Measurements from ENCODE around the gene TMEM121B. TPM values are rescaled to one million over a fixed set of nuclear protein-coding genes. Genes with fewer than 3 reads are reported as not detected.
"Not testable (repeated sequence)": the region's sequence is repeated elsewhere in the genome, so short reads cannot be mapped to it uniquely, and the experiment has no call there.

TMEM121B gene
- polyA plus RNA-seq, 2 donors = 0.19 to 0.33 TPM

DNA sequence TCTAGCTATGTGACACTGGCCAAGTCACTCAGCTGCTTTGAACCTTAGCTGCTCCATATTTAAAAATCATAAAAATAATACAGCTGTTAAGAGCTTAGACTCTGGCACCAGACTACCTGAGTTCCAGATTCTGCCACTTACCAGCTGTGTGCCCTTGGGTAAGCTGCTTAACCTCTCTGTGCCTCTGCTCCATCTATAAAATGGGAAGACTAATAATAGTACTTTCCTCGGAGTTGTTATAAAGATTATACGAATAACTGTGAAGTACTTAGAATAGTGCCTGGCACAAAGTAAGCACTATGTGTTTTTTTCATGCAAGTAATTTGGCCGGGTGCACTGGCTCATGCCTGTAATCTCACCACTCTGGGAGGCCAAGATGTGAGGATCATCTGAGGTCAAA lies 36.6 kb upstream of the TMEM121B start:
- H3K27ac ChIP-seq (ENCODE audit: low read depth in 2 of 2, low read length in 1 of 2) = no peak overlapping the region
- WGBS, 2 donors = 77 to 86% methylated on average over 3 of the region's 3 CpGs
- peaks cover 0 to 7% of the 10 kb centered on the region in 2 donors for H3K4me1 ChIP-seq (ENCODE audit: control insufficient read depth in 2 of 2, insufficient read depth in 2 of 2, low read length in 1 of 2)
- no peaks in the 10 kb centered on the region for H3K36me3 ChIP-seq (ENCODE audit: control insufficient read depth in 2 of 2, insufficient read depth in 2 of 2, low read length in 1 of 2)
- peak overlapping the region in 1 of 2 donors; percentile 71 for H3K4me3 ChIP-seq (ENCODE audit: low read depth in 1 of 2, low read length in 2 of 2)
- no peaks in the 10 kb centered on the region for H3K9me3 ChIP-seq (ENCODE audit: control insufficient read depth in 2 of 2, insufficient read depth in 1 of 2, low read depth in 1 of 2, low read length in 1 of 2)
- no peaks in the 10 kb centered on the region for H3K27me3 ChIP-seq (ENCODE audit: control insufficient read depth in 1 of 2, insufficient read depth in 2 of 2, low read length in 2 of 2)

DNA sequence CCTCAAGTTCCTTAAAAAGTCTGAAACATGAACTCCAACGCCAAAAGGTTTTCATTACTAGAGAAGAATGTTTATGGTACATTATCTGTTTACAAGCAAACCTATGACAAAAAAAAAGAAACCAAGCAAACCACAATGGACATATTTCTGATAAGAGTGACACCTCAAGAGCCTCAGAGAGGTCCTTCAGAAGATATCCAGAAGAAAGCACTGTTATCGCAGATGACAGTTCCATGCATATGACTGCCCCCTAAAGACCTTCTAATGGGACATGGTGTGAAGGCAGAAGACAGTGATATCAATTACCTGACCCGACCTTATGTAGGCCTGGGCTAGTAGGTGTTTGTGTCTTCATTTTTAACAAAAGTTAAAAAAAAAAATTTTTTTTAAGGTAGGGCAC lies 34.8 kb upstream of the TMEM121B start:
- WGBS, 2 donors = 83% methylated on average over 3 of the region's 3 CpGs
- no peak overlapping the region for H3K27ac ChIP-seq (ENCODE audit: low read depth in 2 of 2, low read length in 1 of 2)
- H3K27me3 ChIP-seq (ENCODE audit: control insufficient read depth in 1 of 2, insufficient read depth in 2 of 2, low read length in 2 of 2) = no peaks in the 10 kb centered on the region
- no peak overlapping the region for H3K4me3 ChIP-seq (ENCODE audit: low read depth in 1 of 2, low read length in 2 of 2)
- H3K4me1 ChIP-seq (ENCODE audit: control insufficient read depth in 2 of 2, insufficient read depth in 2 of 2, low read length in 1 of 2) = peaks cover 0 to 7% of the 10 kb centered on the region in 2 donors
- H3K36me3 ChIP-seq (ENCODE audit: control insufficient read depth in 2 of 2, insufficient read depth in 2 of 2, low read length in 1 of 2) = no peaks in the 10 kb centered on the region
- H3K9me3 ChIP-seq (ENCODE audit: control insufficient read depth in 2 of 2, insufficient read depth in 1 of 2, low read depth in 1 of 2, low read length in 1 of 2) = no peaks in the 10 kb centered on the region

DNA sequence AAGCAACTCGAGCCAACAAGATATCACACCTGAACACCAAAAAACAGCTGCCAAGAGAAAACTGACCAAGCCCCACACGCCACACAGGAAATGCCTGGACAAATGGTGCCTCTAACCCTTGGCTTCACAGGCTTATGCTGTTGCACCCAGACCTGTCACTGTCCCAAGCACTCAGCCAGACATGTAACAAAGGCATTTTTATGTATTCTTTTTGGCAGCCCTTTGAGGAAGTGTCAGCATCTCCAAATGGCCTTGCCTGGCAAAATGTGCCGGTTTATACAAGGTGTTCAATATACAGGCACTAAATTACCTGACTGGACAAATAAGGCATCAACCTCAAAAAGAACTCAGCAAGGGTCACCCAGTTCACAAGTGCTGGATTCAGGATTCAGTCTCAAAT lies 31.8 kb upstream of the TMEM121B start:
- Histone ChIP-seq H3K27me3 (ENCODE audit: control insufficient read depth in 1 of 2, insufficient read depth in 2 of 2, low read length in 2 of 2) (no peaks in the 10 kb centered on the region), H3K4me3 (ENCODE audit: low read depth in 1 of 2, low read length in 2 of 2) (no peak overlapping the region), H3K27ac (ENCODE audit: low read depth in 2 of 2, low read length in 1 of 2) (peak overlapping the region; percentile 35 to 59), H3K4me1 (ENCODE audit: control insufficient read depth in 2 of 2, insufficient read depth in 2 of 2, low read length in 1 of 2) (no peaks in the 10 kb centered on the region), H3K9me3 (ENCODE audit: control insufficient read depth in 2 of 2, insufficient read depth in 1 of 2, low read depth in 1 of 2, low read length in 1 of 2) (no peaks in the 10 kb centered on the region), H3K36me3 (ENCODE audit: control insufficient read depth in 2 of 2, insufficient read depth in 2 of 2, low read length in 1 of 2) (peaks cover 0 to 2% of the 10 kb centered on the region in 2 donors)
- 42 to 60% methylated on average over 3 of the region's 3 CpGs for WGBS, 2 donors

DNA sequence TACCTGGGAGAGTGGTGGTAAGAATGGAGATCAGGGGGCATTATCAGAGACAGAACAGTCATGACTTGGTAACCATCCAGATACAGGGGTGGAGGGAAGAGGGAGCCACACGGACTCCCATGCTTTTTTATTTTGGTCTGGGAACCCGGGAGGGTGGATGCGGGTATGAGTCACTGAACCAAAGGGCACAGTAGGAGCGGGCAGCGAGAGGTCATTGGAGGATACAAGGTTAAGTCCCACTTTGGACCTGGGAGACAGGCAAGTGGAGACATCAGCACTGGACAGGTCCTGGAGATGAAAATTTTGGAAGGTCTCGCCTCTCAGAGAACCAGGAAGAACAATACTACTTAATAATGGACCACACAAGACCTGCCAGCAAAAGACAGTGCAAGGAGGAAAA lies 31.2 kb upstream of the TMEM121B start:
- H3K4me3 ChIP-seq (ENCODE audit: low read depth in 1 of 2, low read length in 2 of 2) = no peak overlapping the region
- H3K4me1 ChIP-seq (ENCODE audit: control insufficient read depth in 2 of 2, insufficient read depth in 2 of 2, low read length in 1 of 2) = no peaks in the 10 kb centered on the region
- H3K27me3 ChIP-seq (ENCODE audit: control insufficient read depth in 1 of 2, insufficient read depth in 2 of 2, low read length in 2 of 2) = no peaks in the 10 kb centered on the region
- 68 to 81% methylated on average over 6 of the region's 6 CpGs for WGBS, 2 donors
- H3K27ac ChIP-seq (ENCODE audit: low read depth in 2 of 2, low read length in 1 of 2) = peak overlapping the region in 1 of 2 donors; percentile 44
- H3K9me3 ChIP-seq (ENCODE audit: control insufficient read depth in 2 of 2, insufficient read depth in 1 of 2, low read depth in 1 of 2, low read length in 1 of 2) = no peaks in the 10 kb centered on the region
- H3K36me3 ChIP-seq (ENCODE audit: control insufficient read depth in 2 of 2, insufficient read depth in 2 of 2, low read length in 1 of 2) = peaks cover 0 to 8% of the 10 kb centered on the region in 2 donors

DNA sequence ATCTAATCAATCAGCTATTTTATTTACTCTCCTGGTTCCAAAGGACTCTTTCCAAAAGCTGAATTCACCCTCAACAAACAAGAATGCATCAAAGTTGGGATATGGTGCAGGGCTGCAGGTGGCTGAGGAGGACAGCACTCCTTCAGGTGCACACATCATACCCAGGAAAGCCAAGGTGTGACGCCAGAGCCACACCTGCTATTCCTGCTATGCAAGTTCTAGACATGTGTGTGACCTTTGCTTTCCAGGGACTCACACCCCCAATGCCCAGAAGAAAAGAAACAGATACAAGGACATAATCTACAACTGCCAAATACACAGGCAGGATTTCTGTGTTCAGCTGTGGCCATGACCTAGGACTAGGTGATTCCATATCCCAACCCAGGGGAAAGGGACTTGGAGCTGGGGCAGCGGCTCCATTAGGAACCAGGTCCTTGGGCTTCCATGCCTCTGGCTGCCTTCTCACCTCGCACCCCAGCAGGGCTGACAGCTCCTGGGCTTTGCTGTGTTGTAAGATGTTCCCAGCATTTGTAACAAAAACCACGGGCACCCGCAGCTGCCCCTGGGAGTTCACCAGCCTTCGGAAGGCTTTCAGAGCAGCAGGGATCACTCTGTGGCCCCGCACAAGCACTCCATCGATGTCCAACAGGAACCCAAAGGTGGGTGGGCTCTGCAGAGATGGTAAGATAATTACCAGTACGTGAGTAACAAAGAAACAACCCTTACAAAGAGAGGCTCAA lies 28.1 kb upstream of the TMEM121B start:
- Histone ChIP-seq H3K4me3 (ENCODE audit: low read depth in 1 of 2, low read length in 2 of 2) (no peak overlapping the region), H3K27ac (ENCODE audit: low read depth in 2 of 2, low read length in 1 of 2) (peak overlapping the region; percentile 20 to 84), H3K9me3 (ENCODE audit: control insufficient read depth in 2 of 2, insufficient read depth in 1 of 2, low read depth in 1 of 2, low read length in 1 of 2) (no peaks in the 10 kb centered on the region), H3K36me3 (ENCODE audit: control insufficient read depth in 2 of 2, insufficient read depth in 2 of 2, low read length in 1 of 2) (peaks cover 0 to 17% of the 10 kb centered on the region in 2 donors), H3K27me3 (ENCODE audit: control insufficient read depth in 1 of 2, insufficient read depth in 2 of 2, low read length in 2 of 2) (no peaks in the 10 kb centered on the region), H3K4me1 (ENCODE audit: control insufficient read depth in 2 of 2, insufficient read depth in 2 of 2, low read length in 1 of 2) (no peaks in the 10 kb centered on the region)
- 80 to 86% methylated on average over 9 of the region's 9 CpGs for WGBS, 2 donors

DNA sequence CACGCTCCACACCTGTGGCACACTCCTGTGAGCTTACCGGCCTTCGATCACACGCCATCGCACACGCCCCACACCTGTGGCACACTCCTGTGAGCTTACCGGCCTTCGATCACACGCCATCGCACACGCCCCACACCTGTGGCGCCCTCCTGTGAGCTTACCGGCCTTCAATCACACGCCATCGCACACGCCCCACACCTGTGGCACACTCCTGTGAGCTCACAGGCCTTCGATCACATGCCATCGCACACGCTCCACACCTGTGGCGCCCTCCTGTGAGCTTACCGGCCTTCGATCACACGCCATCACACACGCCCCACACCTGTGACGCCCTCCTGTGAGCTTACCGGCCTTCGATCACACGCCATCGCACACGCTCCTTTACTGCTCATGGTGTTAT lies 26.3 kb upstream of the TMEM121B start:
- not testable (repeated sequence) for H3K4me3 ChIP-seq (ENCODE audit: low read depth in 1 of 2, low read length in 2 of 2); H3K4me1 ChIP-seq (ENCODE audit: control insufficient read depth in 2 of 2, insufficient read depth in 2 of 2, low read length in 1 of 2); H3K9me3 ChIP-seq (ENCODE audit: control insufficient read depth in 2 of 2, insufficient read depth in 1 of 2, low read depth in 1 of 2, low read length in 1 of 2); H3K27ac ChIP-seq (ENCODE audit: low read depth in 2 of 2, low read length in 1 of 2); H3K27me3 ChIP-seq (ENCODE audit: control insufficient read depth in 1 of 2, insufficient read depth in 2 of 2, low read length in 2 of 2)
- WGBS, 2 donors = 98% methylated on average over 30 of the region's 30 CpGs
- H3K36me3 ChIP-seq (ENCODE audit: control insufficient read depth in 2 of 2, insufficient read depth in 2 of 2, low read length in 1 of 2) = peaks cover 6 to 31% of the 10 kb centered on the region in 2 donors

DNA sequence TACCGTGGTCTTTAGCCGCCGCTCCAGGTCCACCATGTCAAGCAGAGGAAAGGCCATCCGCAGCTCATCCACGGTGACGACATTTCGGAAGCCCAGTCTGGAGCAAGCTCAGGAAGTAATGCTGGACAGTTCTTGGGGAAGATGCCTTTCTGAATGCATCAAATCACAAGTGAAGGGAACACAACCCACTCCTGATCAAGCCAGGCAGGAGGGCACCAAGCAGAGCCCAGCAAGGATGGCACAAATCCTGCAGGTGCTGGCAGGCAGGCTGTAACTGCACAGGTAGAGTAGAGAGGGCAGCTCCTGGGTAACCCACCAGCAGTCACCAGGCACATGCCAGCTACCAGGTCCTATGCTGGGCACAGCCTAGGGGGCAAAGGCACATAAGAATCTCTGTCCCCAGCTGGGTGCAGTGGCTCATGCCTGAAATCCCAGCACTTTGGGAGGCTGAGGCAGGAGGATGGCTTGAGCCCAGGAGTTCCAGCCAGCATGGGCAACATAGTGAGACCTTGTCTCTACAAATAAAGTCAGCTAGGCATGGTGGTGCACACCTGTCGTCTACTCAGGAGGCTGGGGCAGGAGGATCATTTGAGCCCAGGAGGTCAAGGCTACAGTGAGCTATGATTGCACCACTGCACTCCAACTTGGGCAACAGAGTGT lies 24.0 kb upstream of the TMEM121B start:
- WGBS, 2 donors = 88 to 95% methylated on average over 8 of the region's 8 CpGs
- Histone ChIP-seq H3K27ac (ENCODE audit: low read depth in 2 of 2, low read length in 1 of 2) (no peak overlapping the region), H3K4me3 (ENCODE audit: low read depth in 1 of 2, low read length in 2 of 2) (no peak overlapping the region), H3K27me3 (ENCODE audit: control insufficient read depth in 1 of 2, insufficient read depth in 2 of 2, low read length in 2 of 2) (no peaks in the 10 kb centered on the region), H3K9me3 (ENCODE audit: control insufficient read depth in 2 of 2, insufficient read depth in 1 of 2, low read depth in 1 of 2, low read length in 1 of 2) (no peaks in the 10 kb centered on the region), H3K4me1 (ENCODE audit: control insufficient read depth in 2 of 2, insufficient read depth in 2 of 2, low read length in 1 of 2) (no peaks in the 10 kb centered on the region), H3K36me3 (ENCODE audit: control insufficient read depth in 2 of 2, insufficient read depth in 2 of 2, low read length in 1 of 2) (peaks cover 8 to 46% of the 10 kb centered on the region in 2 donors)

DNA sequence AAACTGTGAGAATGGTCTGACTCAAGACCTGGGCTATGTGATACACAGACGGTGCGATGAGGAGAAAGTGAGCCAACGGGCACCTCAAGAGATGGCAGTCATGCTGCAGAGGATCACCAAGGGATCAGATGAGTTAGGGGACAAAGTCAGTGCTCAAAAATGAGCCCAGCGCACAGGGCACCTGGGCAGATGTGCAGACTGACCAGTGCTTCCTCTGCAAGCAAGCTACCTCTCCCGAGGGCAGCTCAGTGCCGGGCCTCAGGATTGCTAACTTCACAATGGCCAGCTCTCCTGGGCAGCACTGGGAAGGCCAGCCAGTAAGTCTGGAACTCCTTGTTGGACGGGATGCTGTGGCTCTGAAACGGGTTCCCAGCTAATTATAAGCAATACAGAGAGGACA lies 22.7 kb upstream of the TMEM121B start:
- Histone ChIP-seq H3K4me3 (ENCODE audit: low read depth in 1 of 2, low read length in 2 of 2) (no peak overlapping the region), H3K4me1 (ENCODE audit: control insufficient read depth in 2 of 2, insufficient read depth in 2 of 2, low read length in 1 of 2) (no peaks in the 10 kb centered on the region), H3K9me3 (ENCODE audit: control insufficient read depth in 2 of 2, insufficient read depth in 1 of 2, low read depth in 1 of 2, low read length in 1 of 2) (no peaks in the 10 kb centered on the region), H3K36me3 (ENCODE audit: control insufficient read depth in 2 of 2, insufficient read depth in 2 of 2, low read length in 1 of 2) (peaks cover 8 to 50% of the 10 kb centered on the region in 2 donors), H3K27ac (ENCODE audit: low read depth in 2 of 2, low read length in 1 of 2) (no peak overlapping the region), H3K27me3 (ENCODE audit: control insufficient read depth in 1 of 2, insufficient read depth in 2 of 2, low read length in 2 of 2) (no peaks in the 10 kb centered on the region)
- 90 to 92% methylated on average over 8 of the region's 8 CpGs for WGBS, 2 donors

DNA sequence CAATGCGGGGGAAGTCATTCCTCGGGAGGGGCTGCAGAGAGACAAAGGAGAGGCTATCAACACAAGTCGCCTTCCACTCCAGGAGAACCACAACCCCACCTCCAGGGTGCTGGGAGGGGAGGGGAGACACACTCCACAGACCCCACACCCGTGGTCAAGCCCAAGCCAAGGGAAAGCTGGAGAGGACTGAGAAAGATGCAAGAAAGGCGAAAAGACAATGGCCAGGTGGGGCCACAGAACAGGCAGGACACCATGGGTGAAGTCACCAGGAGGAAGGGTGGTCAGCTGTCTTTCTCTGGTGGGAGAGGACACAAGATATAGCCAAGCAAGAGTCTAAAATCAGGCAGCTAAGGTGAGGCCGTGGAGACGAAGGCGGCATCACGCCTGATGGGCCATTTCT lies 21.9 kb upstream of the TMEM121B start:
- WGBS, 2 donors = 92% methylated on average over 9 of the region's 9 CpGs
- peaks cover 8 to 55% of the 10 kb centered on the region in 2 donors for H3K36me3 ChIP-seq (ENCODE audit: control insufficient read depth in 2 of 2, insufficient read depth in 2 of 2, low read length in 1 of 2)
- H3K27ac ChIP-seq (ENCODE audit: low read depth in 2 of 2, low read length in 1 of 2) = no peak overlapping the region
- H3K27me3 ChIP-seq (ENCODE audit: control insufficient read depth in 1 of 2, insufficient read depth in 2 of 2, low read length in 2 of 2) = no peaks in the 10 kb centered on the region
- H3K4me3 ChIP-seq (ENCODE audit: low read depth in 1 of 2, low read length in 2 of 2) = no peak overlapping the region
- H3K4me1 ChIP-seq (ENCODE audit: control insufficient read depth in 2 of 2, insufficient read depth in 2 of 2, low read length in 1 of 2) = no peaks in the 10 kb centered on the region
- no peaks in the 10 kb centered on the region for H3K9me3 ChIP-seq (ENCODE audit: control insufficient read depth in 2 of 2, insufficient read depth in 1 of 2, low read depth in 1 of 2, low read length in 1 of 2)
